Smooth muscle cell (in vitro differentiated cells): ENCODE results near the gene ADAMTSL2. TPM values are rescaled to one million over a fixed set of nuclear protein-coding genes. Genes with fewer than 3 reads are reported as not detected.

ENCODE experiments used
- DNase-seq: peaks from one replicate; lab custom pipeline; 2025; ENCODE audit not compliant: unreplicated experiment; lab: John Stamatoyannopoulos, UW
- H2AFZ ChIP-seq: fragments of 200-600 bp; sonication (generic); 2 replicates; pipeline ENCODE4 v1.6.0; 2016; ENCODE audit warnings: antibody characterized with exemption, low read depth, mild to moderate bottlenecking
- H3F3A ChIP-seq: fragments of 200-600 bp; sonication (generic); 2 replicates; pipeline ENCODE4 v1.6.0; 2017; ENCODE audit warnings: antibody characterized with exemption, low read depth
- H3K27ac ChIP-seq: fragments of 200-600 bp; sonication (generic); 2 replicates; pipeline ENCODE4 v1.5.1; 2016; ENCODE audit warnings: low read depth, mild to moderate bottlenecking
- H3K27me3 ChIP-seq: fragments of 200-600 bp; sonication (generic); 2 replicates; pipeline ENCODE4 v1.6.1; 2016; ENCODE audit warnings: low read depth, mild to moderate bottlenecking
- H3K36me3 ChIP-seq: fragments of 200-600 bp; sonication (generic); 2 replicates; pipeline ENCODE4 v1.5.1; 2016; ENCODE audit warnings: low read depth
- H3K4me1 ChIP-seq: fragments of 200-600 bp; sonication (generic); 2 replicates; pipeline ENCODE4 v1.5.1; 2016; ENCODE audit warnings: low read depth
- H3K4me2 ChIP-seq: fragments of 200-600 bp; sonication (generic); 2 replicates; pipeline ENCODE4 v1.6.0; 2016; ENCODE audit warnings: mild to moderate bottlenecking
- H3K4me3 ChIP-seq: fragments of 200-600 bp; sonication (generic); 2 replicates; pipeline ENCODE4 v1.5.1; 2016; ENCODE audit warnings: mild to moderate bottlenecking
- H3K79me2 ChIP-seq: fragments of 200-600 bp; sonication (generic); 2 replicates; pipeline ENCODE4 v1.6.0; 2016; ENCODE audit warnings: low read depth, mild to moderate bottlenecking
- H3K9ac ChIP-seq: fragments of 200-600 bp; sonication (generic); 2 replicates; pipeline ENCODE4 v1.6.0; 2016; ENCODE audit warnings: low read depth
- H3K9me3 ChIP-seq: fragments of 200-600 bp; sonication (generic); replicated peaks from 2 replicates; pipeline ENCODE4 v1.5.1; 2016; ENCODE audit warnings: low read depth
- H4K20me1 ChIP-seq: fragments of 200-600 bp; sonication (generic); 2 replicates; pipeline ENCODE4 v1.6.0; 2016; ENCODE audit warnings: low read depth
- CTCF ChIP-seq: fragments of 200-600 bp; sonication (generic); IDR thresholded peaks from 2 replicates; pipeline ENCODE4 v1.5.1; 2017; ENCODE audit warnings: borderline replicate concordance, mild to moderate bottlenecking, antibody characterized with exemption; ENCODE audit not compliant: insufficient read depth, poor library complexity, severe bottlenecking
- WGBS: methylation state at CpG from one replicate; pipeline ENCODE4 v1.1.7; 2016; ENCODE audit warnings: low lambda C conversion rate; 5-methylcytosine and 5-hydroxymethylcytosine counted together
- polyA plus RNA-seq: library from polyadenylated mRNA; unstranded; fragments of >200 nt; fragmentation: Nextera tagmentation; extraction: Ambion mirVana; gene quantifications from 2 replicates; pipeline ENCODE4 v1.2.1, GENCODE V29; 2016
- total RNA-seq: library from RNA; depleted of rRNA; stranded (reverse); fragments of >200 nt; gene quantifications from 2 replicates; pipeline ENCODE4 v1.2.3, GENCODE V29; 2014

Gene ADAMTSL2
- total and polyA plus RNA-seq, 2 experiments from 2014 or later: 8.1 to 10.5 TPM

GRCh38 chr9:133516256-133516960, 18.1 kb upstream of the ADAMTSL2 start:
- Histone ChIP-seq H3K9ac (no peak overlapping the region), H3F3A (no peaks in the 10 kb centered on the region), H3K79me2 (no peaks in the 10 kb centered on the region), H3K27ac (no peak overlapping the region), H4K20me1 (no peaks in the 10 kb centered on the region), H3K9me3 (no peaks in the 10 kb centered on the region), H3K4me2 (no peak overlapping the region), H3K27me3 (no peaks in the 10 kb centered on the region), H3K4me3 (no peak overlapping the region), H3K36me3 (no peaks in the 10 kb centered on the region), H2AFZ (no peak overlapping the region), H3K4me1 (no peaks in the 10 kb centered on the region)
- 89% methylated on average over 11 of the region's 11 CpGs for WGBS
- no peak for TF ChIP-seq CTCF
- DNase-seq: no peak

GRCh38 chr9:133516961-133517350, 17.5 kb upstream of the ADAMTSL2 start:
- H3K79me2 ChIP-seq: no peaks in the 10 kb centered on the region
- H3K4me2 ChIP-seq: no peak overlapping the region
- no peak overlapping the region for H2AFZ ChIP-seq
- H3K4me1 ChIP-seq: no peaks in the 10 kb centered on the region
- no peak for DNase-seq
- H3K9ac ChIP-seq: no peak overlapping the region
- no peaks in the 10 kb centered on the region for H3K27me3 ChIP-seq
- 95% methylated on average over 9 of the region's 9 CpGs for WGBS
- no peaks in the 10 kb centered on the region for H4K20me1 ChIP-seq
- no peak for TF ChIP-seq CTCF
- no peak overlapping the region for H3K4me3 ChIP-seq
- no peaks in the 10 kb centered on the region for H3K36me3 ChIP-seq
- H3F3A ChIP-seq: no peaks in the 10 kb centered on the region
- no peaks in the 10 kb centered on the region for H3K9me3 ChIP-seq
- no peak overlapping the region for H3K27ac ChIP-seq

GRCh38 chr9:133517711-133518110, 16.8 kb upstream of the ADAMTSL2 start:
- Histone ChIP-seq H3K4me3 (no peak overlapping the region), H3K27me3 (no peaks in the 10 kb centered on the region), H3K4me2 (no peak overlapping the region), H4K20me1 (no peaks in the 10 kb centered on the region), H3F3A (no peaks in the 10 kb centered on the region), H3K9ac (no peak overlapping the region), H3K27ac (no peak overlapping the region), H2AFZ (no peak overlapping the region), H3K79me2 (no peaks in the 10 kb centered on the region), H3K4me1 (no peaks in the 10 kb centered on the region), H3K9me3 (no peaks in the 10 kb centered on the region), H3K36me3 (no peaks in the 10 kb centered on the region)
- no peak for DNase-seq
- TF ChIP-seq CTCF: no peak
- WGBS: 84% methylated on average over 8 of the region's 8 CpGs

- H3K4me1 ChIP-seq: no peaks in the 10 kb centered on the region
- H3K36me3 ChIP-seq: no peaks in the 10 kb centered on the region
- H3K4me2 ChIP-seq: no peak overlapping the region
- H3F3A ChIP-seq: no peaks in the 10 kb centered on the region
- TF ChIP-seq CTCF: no peak
- H3K4me3 ChIP-seq: no peak overlapping the region
- no peaks in the 10 kb centered on the region for H3K27me3 ChIP-seq
- H3K9ac ChIP-seq: no peak overlapping the region
- H4K20me1 ChIP-seq: no peaks in the 10 kb centered on the region
- 87% methylated on average over 5 of the region's 5 CpGs for WGBS
- no peaks in the 10 kb centered on the region for H3K79me2 ChIP-seq
- no peak for DNase-seq
- H2AFZ ChIP-seq: no peak overlapping the region
- no peaks in the 10 kb centered on the region for H3K9me3 ChIP-seq
- H3K27ac ChIP-seq: no peak overlapping the region
These were observed 16.3 kb upstream of the ADAMTSL2 start for GRCh38 chr9:133518200-133518599.
